ENCODE data around the gene AATF.

GRCh38 chr17:36950027-36950426 lies 1.3 kb downstream of the AATF start:
- TF ChIP-seq YY1 (IDR thresholded peaks at IDR 0.05; ENCODE audit: low read depth, low read length): no peak
- TF ChIP-seq JUND (IDR thresholded peaks at IDR 0.05; ENCODE audit: low read length): no peak
- TF ChIP-seq, protein P1, sequence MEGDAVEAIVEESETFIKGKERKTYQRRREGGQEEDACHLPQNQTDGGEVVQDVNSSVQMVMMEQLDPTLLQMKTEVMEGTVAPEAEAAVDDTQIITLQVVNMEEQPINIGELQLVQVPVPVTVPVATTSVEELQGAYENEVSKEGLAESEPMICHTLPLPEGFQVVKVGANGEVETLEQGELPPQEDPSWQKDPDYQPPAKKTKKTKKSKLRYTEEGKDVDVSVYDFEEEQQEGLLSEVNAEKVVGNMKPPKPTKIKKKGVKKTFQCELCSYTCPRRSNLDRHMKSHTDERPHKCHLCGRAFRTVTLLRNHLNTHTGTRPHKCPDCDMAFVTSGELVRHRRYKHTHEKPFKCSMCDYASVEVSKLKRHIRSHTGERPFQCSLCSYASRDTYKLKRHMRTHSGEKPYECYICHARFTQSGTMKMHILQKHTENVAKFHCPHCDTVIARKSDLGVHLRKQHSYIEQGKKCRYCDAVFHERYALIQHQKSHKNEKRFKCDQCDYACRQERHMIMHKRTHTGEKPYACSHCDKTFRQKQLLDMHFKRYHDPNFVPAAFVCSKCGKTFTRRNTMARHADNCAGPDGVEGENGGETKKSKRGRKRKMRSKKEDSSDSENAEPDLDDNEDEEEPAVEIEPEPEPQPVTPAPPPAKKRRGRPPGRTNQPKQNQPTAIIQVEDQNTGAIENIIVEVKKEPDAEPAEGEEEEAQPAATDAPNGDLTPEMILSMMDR (IDR thresholded peaks at IDR 0.05; ENCODE audit: control extremely low read depth in 1 of 3, insufficient read depth in 1 of 3, low read depth in 1 of 3, low read length in 3 of 3): no peak
- TF ChIP-seq TAF1 (IDR thresholded peaks at IDR 0.05; ENCODE audit: low read depth, low read length): no peak
- TF ChIP-seq CEBPB (IDR thresholded peaks at IDR 0.05; ENCODE audit: low read depth, low read length): no peak
- TF ChIP-seq RAD21 (IDR thresholded peaks at IDR 0.05 in 1 of 2, conservative IDR thresholded peaks at IDR 0.05 in 1 of 2; ENCODE audit: low read depth in 2 of 2, low read length in 2 of 2): no peak
- no peak for TF ChIP-seq POLR2A (IDR thresholded peaks at IDR 0.05; ENCODE audit: control extremely low read depth in 1 of 2, low read depth in 2 of 2, low read length in 2 of 2)
- TF ChIP-seq GABPA (IDR thresholded peaks at IDR 0.05; ENCODE audit: borderline replicate concordance, insufficient read depth, low read length): no peak
- TF ChIP-seq HDAC6 (IDR thresholded peaks at IDR 0.05; ENCODE audit: low read depth, low read length): no peak
- no peak for TF ChIP-seq BACH1 (IDR thresholded peaks at IDR 0.05; ENCODE audit: low read length)
- TF ChIP-seq CREB1 (IDR thresholded peaks at IDR 0.05): no peak

All from H1 (cell line).